SK-N-SH treated with all-trans-retinoic acid at 6 μM for 48 hours (cell line): ENCODE results near the gene ULK3.

Experiments
- ATAC-seq: fragments of 200-7000 bp; cut with Tn5 transposase; 3 replicates; pipeline ENCODE4 v1.9.1; 2020; ENCODE audit warnings: mild to moderate bottlenecking, moderate library complexity
- BACH2 ChIP-seq: fragments of 250-450 bp; sonication (Bioruptor Pico); IDR thresholded peaks from 2 replicates; pipeline ENCODE4 v1.9.0; 2021; ENCODE audit warnings: mild to moderate bottlenecking, borderline replicate concordance
- ESRRG ChIP-seq: fragments of 250-450 bp; sonication (Bioruptor Pico); IDR thresholded peaks from 2 replicates; pipeline ENCODE4 v1.6.1; 2021; ENCODE audit warnings: mild to moderate bottlenecking
- GLIS3 ChIP-seq: fragments of 250-450 bp; sonication (Bioruptor Pico); IDR thresholded peaks from 2 replicates; pipeline ENCODE4 v1.5.0; 2020; ENCODE audit warnings: mild to moderate bottlenecking, moderate library complexity
- ISL1 ChIP-seq: fragments of 250-450 bp; sonication (Bioruptor Pico); IDR thresholded peaks from 2 replicates; pipeline ENCODE4 v2.1.2; 2022; ENCODE audit warnings: mild to moderate bottlenecking, moderate library complexity
- OSR1 ChIP-seq: fragments of 250-450 bp; sonication (Bioruptor Pico); IDR thresholded peaks from 2 replicates; pipeline ENCODE4 v1.8.0; 2022; ENCODE audit warnings: moderate library complexity, mild to moderate bottlenecking, inconsistent platforms
- POU6F1 ChIP-seq: fragments of 250-450 bp; sonication (Bioruptor Pico); IDR thresholded peaks from 2 replicates; pipeline ENCODE4 v1.8.0; 2021; ENCODE audit warnings: low read depth, mild to moderate bottlenecking, moderate library complexity, borderline replicate concordance
- PPARA ChIP-seq: fragments of 250-450 bp; sonication (Bioruptor Pico); IDR thresholded peaks from 2 replicates; pipeline ENCODE4 v1.5.0; 2020; ENCODE audit warnings: mild to moderate bottlenecking, borderline replicate concordance
- RARB ChIP-seq: fragments of 250-450 bp; sonication (Bioruptor Pico); IDR thresholded peaks from 2 replicates; pipeline ENCODE4 v1.8.0; 2021; ENCODE audit warnings: mild to moderate bottlenecking, moderate library complexity
- SNAI2 ChIP-seq: fragments of 250-450 bp; sonication (Bioruptor Pico); IDR thresholded peaks from 2 replicates; pipeline ENCODE4 v1.5.0; 2020; ENCODE audit warnings: mild to moderate bottlenecking, moderate library complexity
- TCF4 ChIP-seq: fragments of 250-450 bp; sonication (Bioruptor Pico); IDR thresholded peaks from 2 replicates; pipeline ENCODE4 v1.8.0; 2021; ENCODE audit warnings: mild to moderate bottlenecking, moderate library complexity, borderline replicate concordance
- TOX ChIP-seq: fragments of 250-450 bp; sonication (Bioruptor Pico); IDR thresholded peaks from 2 replicates; pipeline ENCODE4 v1.8.0; 2021; ENCODE audit warnings: mild to moderate bottlenecking, moderate library complexity, borderline replicate concordance
- TSHZ2 ChIP-seq: fragments of 250-450 bp; sonication (Bioruptor Pico); IDR thresholded peaks from 2 replicates; pipeline ENCODE4 v1.5.0; 2020; ENCODE audit warnings: mild to moderate bottlenecking, moderate library complexity
- ZC3H10 ChIP-seq: fragments of 250-450 bp; sonication (Bioruptor Pico); IDR thresholded peaks from 2 replicates; pipeline ENCODE4 v1.5.1; 2021; ENCODE audit warnings: mild to moderate bottlenecking, moderate library complexity
- ZFP3 ChIP-seq: fragments of 250-450 bp; sonication (Bioruptor Pico); IDR thresholded peaks from 2 replicates; pipeline ENCODE4 v1.5.0; 2020; ENCODE audit warnings: mild to moderate bottlenecking, moderate library complexity
- ZFP30 ChIP-seq: fragments of 450-650 bp; formaldehyde crosslinking; IDR thresholded peaks from 2 replicates; pipeline ENCODE4 v1.5.0; 2022; ENCODE audit warnings: mild to moderate bottlenecking, moderate library complexity
- ZNF565 ChIP-seq: fragments of 450-650 bp; formaldehyde crosslinking; conservative IDR thresholded peaks from 2 replicates; pipeline ENCODE4 v1.5.0; 2020; ENCODE audit warnings: low read depth, mild to moderate bottlenecking, moderate library complexity
- ZNF70 ChIP-seq: fragments of 450-650 bp; formaldehyde crosslinking; IDR thresholded peaks from 2 replicates; pipeline ENCODE4 v1.5.0; 2020; ENCODE audit warnings: mild to moderate bottlenecking, moderate library complexity
- ZNF8 ChIP-seq: fragments of 450-650 bp; formaldehyde crosslinking; IDR thresholded peaks from 2 replicates; pipeline ENCODE4 v1.5.0; 2020; ENCODE audit warnings: mild to moderate bottlenecking, moderate library complexity
- TF ChIP-seq, protein P1 (sequence below): fragments of 250-450 bp; sonication (Bioruptor Pico); IDR thresholded peaks from 2 replicates; pipeline ENCODE4 v1.5.1; 2021; ENCODE audit warnings: mild to moderate bottlenecking, moderate library complexity
- TF ChIP-seq, protein P2 (sequence below): fragments of 250-450 bp; sonication (Bioruptor Pico); IDR thresholded peaks from 2 replicates; pipeline ENCODE4 v1.5.1; 2020; ENCODE audit warnings: low read depth, mild to moderate bottlenecking, moderate library complexity
- TF ChIP-seq, protein P3 (sequence below): fragments of 250-450 bp; sonication (Bioruptor Pico); IDR thresholded peaks from 2 replicates; pipeline ENCODE4 v1.8.0; 2020; ENCODE audit warnings: mild to moderate bottlenecking, moderate library complexity, borderline replicate concordance

Gene ULK3

DNA sequence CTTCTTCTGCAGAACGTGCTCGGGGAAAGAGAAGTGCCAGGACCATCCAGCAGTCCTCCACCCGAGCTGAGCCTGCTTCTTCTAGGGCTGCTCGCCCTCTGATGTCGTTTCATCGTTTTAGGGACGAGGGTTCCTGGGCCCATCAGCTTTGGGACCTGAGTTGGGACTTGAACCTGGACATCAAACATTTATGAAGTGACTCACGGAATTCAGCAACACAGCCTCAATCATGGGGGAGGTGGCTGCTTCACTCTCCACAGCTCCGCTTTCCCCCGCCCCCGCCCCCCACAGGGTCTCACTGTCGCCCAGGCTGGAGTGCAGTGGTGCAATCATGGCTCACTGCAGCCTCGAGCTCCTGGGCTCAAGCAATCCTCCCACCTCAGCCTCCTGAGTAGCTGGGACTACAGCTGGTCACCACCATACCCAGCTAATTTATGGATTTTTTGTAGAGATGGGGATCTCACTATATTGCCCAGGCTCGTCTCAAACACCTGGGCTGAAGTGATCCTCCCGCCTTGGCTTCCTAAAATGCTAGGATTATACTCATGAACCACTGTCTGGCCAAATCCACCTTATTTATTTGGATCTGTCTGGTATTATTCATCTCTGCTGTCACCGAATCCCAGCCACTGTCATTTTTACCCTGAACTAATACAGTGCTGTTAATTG lies 30.9 kb upstream of the ULK3 start:
- peak; percentile 51 for ATAC-seq
- TF ChIP-seq TOX (CRISPR knock-in tag) (no peak), SNAI2 (no peak), GLIS3 (CRISPR knock-in tag) (no peak), BACH2 (CRISPR knock-in tag) (no peak), ISL1 (CRISPR knock-in tag) (no peak), ZNF70 (no peak), TSHZ2 (no peak), TCF4 (CRISPR knock-in tag) (no peak), ZFP3 (no peak), ZNF8 (CRISPR knock-in tag) (no peak), ZFP30 (CRISPR knock-in tag) (no peak), ZNF565 (CRISPR knock-in tag) (no peak), OSR1 (CRISPR knock-in tag) (no peak), ESRRG (CRISPR knock-in tag) (no peak), POU6F1 (CRISPR knock-in tag) (no peak), RARB (CRISPR knock-in tag) (no peak), PPARA (CRISPR knock-in tag) (no peak)
- TF ChIP-seq, protein P1, sequence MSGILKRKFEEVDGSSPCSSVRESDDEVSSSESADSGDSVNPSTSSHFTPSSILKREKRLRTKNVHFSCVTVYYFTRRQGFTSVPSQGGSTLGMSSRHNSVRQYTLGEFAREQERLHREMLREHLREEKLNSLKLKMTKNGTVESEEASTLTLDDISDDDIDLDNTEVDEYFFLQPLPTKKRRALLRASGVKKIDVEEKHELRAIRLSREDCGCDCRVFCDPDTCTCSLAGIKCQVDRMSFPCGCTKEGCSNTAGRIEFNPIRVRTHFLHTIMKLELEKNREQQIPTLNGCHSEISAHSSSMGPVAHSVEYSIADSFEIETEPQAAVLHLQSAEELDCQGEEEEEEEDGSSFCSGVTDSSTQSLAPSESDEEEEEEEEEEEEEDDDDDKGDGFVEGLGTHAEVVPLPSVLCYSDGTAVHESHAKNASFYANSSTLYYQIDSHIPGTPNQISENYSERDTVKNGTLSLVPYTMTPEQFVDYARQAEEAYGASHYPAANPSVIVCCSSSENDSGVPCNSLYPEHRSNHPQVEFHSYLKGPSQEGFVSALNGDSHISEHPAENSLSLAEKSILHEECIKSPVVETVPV (CRISPR knock-in tag), result no peak
- TF ChIP-seq, protein P2, sequence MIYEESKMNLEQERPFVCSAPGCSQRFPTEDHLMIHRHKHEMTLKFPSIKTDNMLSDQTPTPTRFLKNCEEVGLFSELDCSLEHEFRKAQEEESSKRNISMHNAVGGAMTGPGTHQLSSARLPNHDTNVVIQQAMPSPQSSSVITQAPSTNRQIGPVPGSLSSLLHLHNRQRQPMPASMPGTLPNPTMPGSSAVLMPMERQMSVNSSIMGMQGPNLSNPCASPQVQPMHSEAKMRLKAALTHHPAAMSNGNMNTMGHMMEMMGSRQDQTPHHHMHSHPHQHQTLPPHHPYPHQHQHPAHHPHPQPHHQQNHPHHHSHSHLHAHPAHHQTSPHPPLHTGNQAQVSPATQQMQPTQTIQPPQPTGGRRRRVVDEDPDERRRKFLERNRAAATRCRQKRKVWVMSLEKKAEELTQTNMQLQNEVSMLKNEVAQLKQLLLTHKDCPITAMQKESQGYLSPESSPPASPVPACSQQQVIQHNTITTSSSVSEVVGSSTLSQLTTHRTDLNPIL, result no peak
- TF ChIP-seq, protein P3, sequence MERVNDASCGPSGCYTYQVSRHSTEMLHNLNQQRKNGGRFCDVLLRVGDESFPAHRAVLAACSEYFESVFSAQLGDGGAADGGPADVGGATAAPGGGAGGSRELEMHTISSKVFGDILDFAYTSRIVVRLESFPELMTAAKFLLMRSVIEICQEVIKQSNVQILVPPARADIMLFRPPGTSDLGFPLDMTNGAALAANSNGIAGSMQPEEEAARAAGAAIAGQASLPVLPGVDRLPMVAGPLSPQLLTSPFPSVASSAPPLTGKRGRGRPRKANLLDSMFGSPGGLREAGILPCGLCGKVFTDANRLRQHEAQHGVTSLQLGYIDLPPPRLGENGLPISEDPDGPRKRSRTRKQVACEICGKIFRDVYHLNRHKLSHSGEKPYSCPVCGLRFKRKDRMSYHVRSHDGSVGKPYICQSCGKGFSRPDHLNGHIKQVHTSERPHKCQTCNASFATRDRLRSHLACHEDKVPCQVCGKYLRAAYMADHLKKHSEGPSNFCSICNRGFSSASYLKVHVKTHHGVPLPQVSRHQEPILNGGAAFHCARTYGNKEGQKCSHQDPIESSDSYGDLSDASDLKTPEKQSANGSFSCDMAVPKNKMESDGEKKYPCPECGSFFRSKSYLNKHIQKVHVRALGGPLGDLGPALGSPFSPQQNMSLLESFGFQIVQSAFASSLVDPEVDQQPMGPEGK (CRISPR knock-in tag), result no peak

DNA sequence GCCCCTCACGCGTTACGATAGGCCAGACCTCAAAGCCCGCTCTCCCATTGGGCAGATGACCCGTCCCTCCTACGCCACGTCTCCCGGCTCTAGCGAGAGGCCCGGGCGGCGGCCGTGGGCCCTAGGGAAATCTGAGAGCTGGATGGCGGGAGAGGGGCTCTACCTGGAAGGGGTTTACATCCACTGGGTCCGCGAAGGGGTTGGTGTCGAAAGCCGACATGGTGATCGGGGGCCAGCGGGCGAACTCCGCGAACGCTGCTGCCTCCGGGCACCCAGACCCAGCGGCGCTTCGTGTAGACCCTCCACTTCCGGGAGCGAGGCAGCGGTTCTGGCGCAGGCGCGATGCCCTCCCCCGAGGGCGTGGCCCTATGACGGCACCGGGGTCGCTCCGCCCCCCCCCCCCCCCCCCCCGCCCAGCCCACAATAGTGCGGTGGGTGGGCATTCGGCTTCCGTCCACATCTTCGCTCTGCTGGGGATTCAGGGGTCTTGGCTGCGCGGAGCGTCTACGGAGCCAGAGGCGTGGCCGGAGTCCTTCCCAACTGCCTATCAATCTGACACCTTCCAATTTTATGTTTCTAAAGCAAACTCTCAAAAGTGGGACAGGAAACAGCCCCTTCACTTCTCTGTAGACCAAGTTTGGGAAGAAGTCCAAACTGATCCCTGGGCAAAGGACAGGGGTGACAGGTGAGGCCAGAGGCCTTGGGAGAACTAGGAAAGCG lies 30.2 kb upstream of the ULK3 start, which contains the start of gene SCAMP2:
Gene SCAMP2, minus strand, starts transcription at position 330 of the 720 bp plus-strand sequence. Its CDS starts 110 bp downstream, at position 220.
- TF ChIP-seq, protein P3 (CRISPR knock-in tag), result no peak
- peak; percentile 9; the same call in 1 of the 2 replicates for TF ChIP-seq ESRRG (CRISPR knock-in tag)
- TF ChIP-seq ZC3H10 (CRISPR knock-in tag), result no peak
- ATAC-seq, result peak; percentile 100
